Measurements from ENCODE around the gene CORO1C.
A peak's percentile ranks its signal among the peaks of the same experiment; 100 is the strongest.

CORO1C gene

DNA sequence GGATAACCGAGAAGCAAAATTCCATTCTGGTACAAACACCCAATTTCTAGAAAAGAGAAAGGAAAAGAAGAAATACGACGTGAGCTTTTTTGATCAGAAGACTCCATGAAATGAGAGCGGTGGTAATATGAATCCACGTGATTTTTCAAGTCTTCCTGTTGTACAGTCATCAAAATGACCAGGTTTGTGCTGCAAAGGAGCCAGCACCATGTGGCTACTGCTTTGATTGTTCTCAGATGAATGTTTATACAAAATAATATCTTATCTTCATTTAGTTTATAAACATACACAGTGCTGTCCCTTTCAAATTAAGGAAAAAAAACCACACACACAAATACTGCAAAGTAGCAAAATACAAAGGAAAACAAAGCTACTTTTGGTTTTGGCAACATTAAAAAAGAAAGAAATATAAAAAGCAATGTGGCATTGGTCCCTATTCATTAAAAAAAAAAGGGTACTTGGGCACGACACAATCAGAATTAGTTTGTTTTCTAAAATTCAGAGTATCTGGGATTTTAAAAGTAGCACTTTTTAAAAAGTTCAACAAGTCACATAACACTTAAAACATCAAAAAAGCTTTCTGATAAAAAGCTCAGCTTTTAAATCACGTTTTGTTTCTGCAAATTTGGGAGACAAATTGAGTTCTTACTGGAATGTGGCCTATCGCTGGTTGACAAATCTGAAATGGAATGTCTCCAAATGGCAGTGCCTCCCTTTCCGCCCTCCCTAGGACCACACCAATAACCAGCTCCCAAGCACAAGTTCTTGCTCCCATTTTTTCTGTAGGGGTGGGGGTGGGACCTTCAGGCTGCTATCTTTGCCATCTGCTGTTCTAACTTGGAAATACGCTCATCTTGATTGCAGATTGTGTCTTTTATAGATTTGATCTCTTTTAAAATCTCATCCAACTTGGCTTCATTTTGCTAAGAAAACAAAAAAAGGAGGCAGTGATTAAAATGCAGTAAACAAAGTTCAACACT, 84.4 kb downstream of the CORO1C start:
- DNase-seq (ENCODE audit: low read depth) = no peak

DNA sequence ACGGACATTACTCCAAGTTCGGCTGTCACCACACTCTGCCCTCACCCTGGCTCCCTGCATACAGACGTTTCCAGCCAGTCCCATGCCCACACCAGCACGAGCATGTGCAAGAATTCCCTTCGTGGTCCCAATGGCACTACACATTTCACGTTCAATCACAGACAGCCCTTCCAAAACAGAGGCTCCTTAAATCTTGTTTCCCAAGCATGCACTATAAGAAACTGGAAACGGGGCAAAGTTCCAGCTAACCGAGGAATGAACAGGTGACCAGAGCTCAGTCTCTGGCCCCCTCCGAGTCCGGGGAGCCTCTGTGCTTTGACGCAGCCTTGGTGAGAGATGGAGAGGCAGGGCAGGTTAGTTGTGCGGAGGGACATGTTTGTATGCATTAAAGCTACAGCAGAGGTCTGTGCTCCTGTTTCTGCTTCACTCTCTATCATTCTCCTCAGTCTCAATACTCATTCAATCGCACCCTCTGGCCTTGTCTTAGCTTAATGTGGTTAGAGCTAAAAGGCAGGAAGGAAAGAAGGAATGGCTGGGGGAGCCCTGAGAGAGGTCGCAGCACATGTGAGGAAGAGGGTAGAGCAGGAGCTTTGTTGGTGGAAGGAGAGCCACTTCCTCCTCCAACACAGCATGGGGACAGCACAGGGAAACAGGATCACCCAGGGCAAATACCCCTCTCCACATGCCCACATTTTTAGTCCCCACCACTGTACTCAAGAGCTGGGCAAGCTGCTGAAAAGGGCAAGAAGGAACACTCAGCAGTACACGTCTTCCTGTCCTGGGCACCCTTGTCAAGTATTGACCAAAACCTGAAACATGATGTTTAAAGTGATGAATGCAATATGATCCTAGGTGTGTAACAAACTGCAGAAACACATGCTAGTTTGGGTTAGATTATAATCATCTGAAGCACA, 85.4 kb downstream of the CORO1C start:
- DNase-seq (ENCODE audit: low read depth) = no peak

- DNase-seq (ENCODE audit: low read depth) = no peak
Measured at GRCh38 chr12:108644811-108645120, 86.6 kb downstream of the CORO1C start.

GRCh38 chr12:108643941-108644810, 87.1 kb downstream of the CORO1C start:
- no peak for DNase-seq (ENCODE audit: low read depth)

DNA sequence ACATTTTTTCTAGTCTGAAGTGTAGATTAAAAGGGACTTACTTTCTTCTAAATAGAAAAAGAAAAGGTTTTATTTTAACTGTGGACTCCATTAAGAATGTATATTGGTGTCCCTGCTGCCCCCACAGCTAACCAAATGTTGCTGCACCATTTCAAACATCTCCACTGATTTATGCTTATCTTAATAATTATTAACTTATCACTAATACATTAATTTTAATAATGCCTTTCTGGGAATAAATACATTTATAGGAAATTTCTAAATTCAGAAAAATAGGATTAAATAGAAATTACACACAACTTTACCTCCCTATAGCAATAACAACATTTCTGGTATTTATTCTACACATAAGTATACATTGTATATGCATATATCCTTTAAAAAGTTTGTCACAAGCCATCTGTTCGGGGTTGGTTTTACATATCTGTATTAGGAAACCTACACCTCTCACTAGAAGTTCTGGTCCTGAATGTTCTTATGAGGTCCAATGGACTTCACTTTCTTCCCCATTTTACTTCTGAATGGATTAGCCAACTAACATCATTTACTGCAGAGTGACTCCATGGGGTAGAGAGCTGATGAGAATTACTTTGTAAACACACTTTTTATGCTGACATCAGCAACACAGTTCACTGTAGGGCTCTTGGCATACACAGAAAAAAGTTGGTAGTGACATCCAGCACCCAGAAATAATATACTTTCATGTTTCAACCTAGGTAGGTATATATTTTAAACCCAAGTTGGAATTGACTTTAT, 88.2 kb downstream of the CORO1C start:
- DNase-seq (ENCODE audit: low read depth) = no peak

GRCh38 chr12:108642269-108642870, 88.9 kb downstream of the CORO1C start:
- DNase-seq (ENCODE audit: low read depth) = no peak

DNA sequence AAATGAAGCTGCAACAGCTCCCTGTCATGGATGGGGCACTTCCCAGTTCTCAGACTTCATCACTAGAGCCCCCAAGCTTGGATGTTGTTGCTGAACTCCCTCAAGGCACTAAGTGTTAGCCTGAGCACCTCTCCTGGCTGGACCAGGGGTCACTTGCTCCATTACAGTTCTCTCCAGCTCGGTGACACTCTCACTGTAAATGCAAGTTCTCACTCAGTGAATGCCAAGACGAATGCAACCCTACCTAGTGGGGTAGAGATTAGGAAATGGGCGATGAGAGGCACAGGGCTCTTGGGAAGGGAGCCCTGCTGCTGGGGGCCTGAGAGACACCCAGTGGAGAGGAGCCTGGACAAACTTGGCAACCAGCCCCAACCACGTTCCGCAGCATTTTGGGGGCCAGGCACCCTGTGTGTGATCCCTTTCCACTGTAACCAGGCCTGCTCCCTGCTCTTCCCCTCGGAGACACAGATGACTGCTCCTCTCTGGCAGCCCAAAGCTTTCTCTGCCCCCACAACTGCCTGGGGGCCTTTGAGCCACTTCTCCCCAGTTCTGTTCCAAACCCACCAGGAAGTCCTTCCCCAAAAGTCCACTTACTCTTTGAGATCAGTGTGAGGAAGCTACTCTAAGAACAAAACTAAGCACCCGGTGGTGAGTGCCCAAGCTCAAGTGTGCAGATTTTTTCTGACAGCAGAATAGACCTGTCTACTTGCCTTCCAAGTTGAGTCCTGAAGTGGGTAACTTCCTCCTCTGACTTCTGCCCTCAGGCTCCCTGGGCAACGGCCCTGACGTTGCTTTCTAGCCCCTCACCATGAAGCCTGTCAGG, 89.7 kb downstream of the CORO1C start:
- no peak for DNase-seq (ENCODE audit: low read depth)

- no peak for DNase-seq (ENCODE audit: low read depth)
Measured at GRCh38 chr12:108640802-108641445, 90.4 kb downstream of the CORO1C start.

- no peak for DNase-seq (ENCODE audit: low read depth)
Measured at GRCh38 chr12:108638997-108639822, 92.1 kb downstream of the CORO1C start.

DNA sequence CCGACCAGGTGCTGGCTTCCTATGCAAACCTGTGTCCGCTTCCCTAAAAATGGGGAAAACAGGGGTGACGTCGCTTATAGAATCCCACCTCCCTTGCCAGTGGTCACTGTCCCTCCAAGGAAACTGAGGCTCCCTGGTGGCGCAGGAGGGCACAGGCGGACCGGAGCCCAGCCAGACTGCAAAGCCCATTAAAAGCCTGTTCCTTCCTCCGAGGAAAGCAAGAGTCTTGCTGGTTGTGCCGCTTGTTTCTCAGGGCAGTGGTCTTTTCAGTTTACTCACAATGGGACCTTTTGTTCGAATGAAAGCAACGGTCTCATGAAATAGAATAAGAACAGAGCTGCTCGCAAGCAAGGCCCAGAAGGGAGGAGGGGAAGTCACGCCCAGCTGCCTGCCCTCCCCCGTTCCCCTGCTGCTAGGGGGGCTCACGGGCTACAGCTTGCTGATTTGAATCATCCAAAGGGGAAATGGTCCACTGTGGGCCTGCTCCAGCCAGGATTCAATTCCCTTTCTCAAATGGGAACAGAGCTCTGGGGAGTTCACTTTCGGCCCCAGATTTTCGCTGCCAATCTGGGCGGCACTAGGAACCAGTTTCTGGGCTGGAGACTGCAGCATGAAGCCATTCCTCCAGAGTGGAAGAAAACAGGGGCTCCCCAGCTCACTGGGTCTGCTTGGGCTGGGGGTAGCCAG, 93.0 kb downstream of the CORO1C start:
- DNase-seq (ENCODE audit: low read depth) = no peak

GRCh38 chr12:108637222-108637971, 93.9 kb downstream of the CORO1C start:
- no peak for DNase-seq (ENCODE audit: low read depth)

- DNase-seq (ENCODE audit: low read depth) = no peak
Measured at GRCh38 chr12:108635997-108636808, 95.1 kb downstream of the CORO1C start.

- DNase-seq (ENCODE audit: low read depth) = no peak
Measured at GRCh38 chr12:108635201-108635996, 95.9 kb downstream of the CORO1C start.

GRCh38 chr12:108634341-108634751, 97.0 kb downstream of the CORO1C start:
- DNase-seq (ENCODE audit: low read depth) = no peak

DNA sequence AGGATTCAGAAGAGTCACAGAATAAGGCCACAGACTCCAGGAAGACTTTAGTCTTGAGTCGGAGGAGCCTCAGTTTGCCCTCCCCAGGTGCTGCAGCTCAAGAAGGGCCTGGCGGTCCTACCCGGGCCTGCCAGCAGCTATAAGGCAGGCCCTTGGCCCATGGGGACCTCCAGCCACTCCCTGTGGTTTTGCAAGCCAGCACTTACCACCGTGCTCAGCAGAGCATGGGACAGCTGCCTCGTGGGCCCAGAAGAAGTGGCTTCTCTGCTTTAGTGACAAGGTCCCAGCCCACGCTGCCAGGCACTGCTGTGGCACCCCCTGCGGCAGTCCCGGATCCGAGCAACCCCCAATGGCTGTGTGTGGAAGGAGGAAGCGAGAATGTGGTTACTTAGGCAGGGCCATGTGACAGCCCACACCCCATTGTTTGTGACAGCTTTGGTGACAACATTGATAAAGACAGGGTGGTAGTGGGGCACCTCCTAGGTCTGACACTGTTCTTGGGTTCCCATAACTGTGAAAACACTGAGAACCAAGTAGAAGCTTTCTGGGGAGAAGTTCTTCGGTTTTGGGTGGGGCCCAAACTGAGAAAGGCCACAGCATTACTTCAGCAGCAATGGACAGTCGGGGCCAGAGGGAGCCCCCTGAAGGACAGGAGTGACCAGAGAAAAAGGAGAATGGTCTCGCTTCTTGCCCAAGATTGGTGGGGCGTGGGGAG, 97.6 kb downstream of the CORO1C start, which contains the start of gene SELPLG:
Gene SELPLG (minus strand): TSS at position 361 of the 715 bp plus-strand sequence. CDS start 9,587 bp downstream, outside the sequence.
- DNase-seq (ENCODE audit: low read depth) = peak; percentile 78

Data from stimulated activated CD4-positive, alpha-beta T cell treated with anti-CD3 and anti-CD28 coated beads, Interleukin-2, amount 100 ng/mL, for 4 hours (primary cell).